ENCODE results near the gene SBF1. TPM values are rescaled to one million over a fixed set of nuclear protein-coding genes. Genes with fewer than 3 reads are reported as not detected.

The SBF1 gene
- polyA plus RNA-seq, 10 donors = 29.7 to 43.8 (median 37.9) TPM

- no peak for DNase-seq
Observed at GRCh38 chr22:50485221-50486131, 10.6 kb upstream of the SBF1 start.

GRCh38 chr22:50483977-50484853 lies 9.4 kb upstream of the SBF1 start:
- DNase-seq = no peak

GRCh38 chr22:50483556-50483955 lies 8.7 kb upstream of the SBF1 start:
- DNase-seq = no peak

GRCh38 chr22:50483106-50483505 lies 8.3 kb upstream of the SBF1 start:
- no peak for DNase-seq

GRCh38 chr22:50482107-50483074 lies 7.6 kb upstream of the SBF1 start:
- DNase-seq = no peak

GRCh38 chr22:50481440-50482106 lies 6.7 kb upstream of the SBF1 start, which contains the start of gene ADM2:
Gene ADM2 (plus strand): TSS chr22:50481543. CDS start chr22:50481848, 305 bp downstream.
- peak in 2 of 3 donors; percentile 27 to 50 for DNase-seq

GRCh38 chr22:50481045-50481439 lies 6.2 kb upstream of the SBF1 start:
- DNase-seq = no peak

- DNase-seq = no peak
Observed at GRCh38 chr22:50479721-50480120, 4.9 kb upstream of the SBF1 start.

- no peak for DNase-seq
Observed at GRCh38 chr22:50477923-50478322, 3.1 kb upstream of the SBF1 start.

- no peak for DNase-seq
Observed at GRCh38 chr22:50476868-50477267, 2.0 kb upstream of the SBF1 start.

- DNase-seq = no peak
Observed at GRCh38 chr22:50475652-50476002, 792 bp upstream of the SBF1 start.

GRCh38 chr22:50473855-50474671 lies 772 bp downstream of the SBF1 start:
- DNase-seq = peak in 2 of 3 donors; percentile 15 to 61

- no peak for DNase-seq
Observed at GRCh38 chr22:50473088-50473487, 1.7 kb downstream of the SBF1 start.

GRCh38 chr22:50471962-50472361 lies 2.9 kb downstream of the SBF1 start:
- DNase-seq = no peak

- DNase-seq = no peak
Observed at GRCh38 chr22:50471197-50471847, 3.5 kb downstream of the SBF1 start.

- no peak for DNase-seq
Observed at GRCh38 chr22:50470491-50470890, 4.3 kb downstream of the SBF1 start.

GRCh38 chr22:50469377-50470305 lies 5.2 kb downstream of the SBF1 start:
- no peak for DNase-seq

- DNase-seq = no peak
Observed at GRCh38 chr22:50468626-50469025, 6.2 kb downstream of the SBF1 start.
